Mesenchymal stem cell (in vitro differentiated cells and primary cell): Measurements from ENCODE around the gene NAP1L4.

Experiments used
- DNase-seq: peaks from one replicate; pipeline ENCODE4 v3.0.0-alpha.2; 2013
- H2AFZ ChIP-seq: one replicate; pipeline ENCODE4 v1.6.1; 2013; ENCODE audit warnings: low read depth, mild to moderate bottlenecking, control low read depth, inconsistent platforms, low read length, moderate library complexity
- H2AK5ac ChIP-seq: 2 replicates; pipeline ENCODE4 v1.6.1; 2013; ENCODE audit warnings: low read length, moderate library complexity, mild to moderate bottlenecking, inconsistent platforms; ENCODE audit not compliant: severe bottlenecking
- H2BK120ac ChIP-seq: one replicate; pipeline ENCODE4 v1.6.1; 2013; ENCODE audit warnings: low read depth, mild to moderate bottlenecking, inconsistent platforms, low read length, moderate library complexity
- H2BK12ac ChIP-seq, 2 experiments: one replicate each; pipeline ENCODE4 v1.6.1; 2013; ENCODE audit warnings: inconsistent platforms in 2 of 2, low read length in 2 of 2, mild to moderate bottlenecking in 2 of 2, moderate library complexity in 2 of 2, control low read depth in 1 of 2
- H2BK15ac ChIP-seq: one replicate; pipeline ENCODE4 v1.6.1; 2013; ENCODE audit warnings: mild to moderate bottlenecking, low read depth, inconsistent platforms; ENCODE audit not compliant: poor library complexity, severe bottlenecking
- H2BK5ac ChIP-seq: 2 replicates; pipeline ENCODE4 v1.6.1; 2013; ENCODE audit warnings: low read depth, mild to moderate bottlenecking, low read length, control low read depth, inconsistent platforms; ENCODE audit not compliant: poor library complexity, severe bottlenecking
- H3K14ac ChIP-seq, 2 experiments: one replicate each; pipeline ENCODE4 v1.6.1; 2013; ENCODE audit warnings: inconsistent platforms in 2 of 2, low read length in 2 of 2, control low read depth in 1 of 2, mild to moderate bottlenecking in 1 of 2, moderate library complexity in 1 of 2
- H3K18ac ChIP-seq, 2 experiments: one replicate each; pipeline ENCODE4 v1.6.1; 2013; ENCODE audit warnings: inconsistent platforms in 2 of 2, low read length in 2 of 2, control low read depth in 1 of 2, low read depth in 1 of 2, mild to moderate bottlenecking in 1 of 2
- H3K23ac ChIP-seq, 2 experiments: one replicate each; pipeline ENCODE4 v1.6.1; 2013; ENCODE audit warnings: inconsistent platforms in 2 of 2, low read length in 2 of 2, mild to moderate bottlenecking in 2 of 2, moderate library complexity in 2 of 2, control low read depth in 1 of 2
- H3K27ac ChIP-seq: 2 replicates; pipeline ENCODE4 v1.5.1; 2013; ENCODE audit warnings: mild to moderate bottlenecking, moderate library complexity, low read length, control low read depth, inconsistent platforms; ENCODE audit not compliant: poor library complexity, severe bottlenecking
- H3K27me3 ChIP-seq, 2 experiments: 2 replicates each; pipeline versions ENCODE4 v1.6.1 to v1.7.0; 2013; ENCODE audit warnings: low read length in 2 of 2, mild to moderate bottlenecking in 2 of 2, moderate library complexity in 2 of 2, control low read depth in 1 of 2, inconsistent platforms in 1 of 2; ENCODE audit not compliant: control insufficient read depth in 1 of 2, insufficient read depth in 1 of 2
- H3K36me3 ChIP-seq, 2 experiments: 2 replicates each; pipeline versions ENCODE4 v1.6.1 to v1.7.0; 2013; ENCODE audit warnings: low read length in 2 of 2, control low read depth in 1 of 2, inconsistent platforms in 1 of 2, low read depth in 1 of 2, mild to moderate bottlenecking in 1 of 2; ENCODE audit not compliant: insufficient read depth in 2 of 2, control insufficient read depth in 1 of 2
- H3K4ac ChIP-seq, 2 experiments: one replicate each; pipeline ENCODE4 v1.6.1; 2013; ENCODE audit warnings: inconsistent platforms in 2 of 2, low read length in 2 of 2, mild to moderate bottlenecking in 2 of 2, moderate library complexity in 2 of 2, control low read depth in 1 of 2, low read depth in 1 of 2
- H3K4me1 ChIP-seq: 2 replicates; pipeline ENCODE4 v1.6.1; 2013; ENCODE audit warnings: low read depth, low read length, control low read depth; ENCODE audit not compliant: control insufficient read depth, insufficient read depth
- H3K4me2 ChIP-seq: 2 replicates; pipeline ENCODE4 v1.6.1; 2013; ENCODE audit warnings: low read length, mild to moderate bottlenecking, inconsistent platforms; ENCODE audit not compliant: poor library complexity, severe bottlenecking
- H3K4me3 ChIP-seq, 2 experiments: 2 replicates each; pipeline versions ENCODE4 v1.5.1 to v1.7.0; 2013; ENCODE audit warnings: low read length in 2 of 2, mild to moderate bottlenecking in 2 of 2, control low read depth in 1 of 2, low read depth in 1 of 2; ENCODE audit not compliant: insufficient read depth in 1 of 2
- H3K79me1 ChIP-seq: replicated peaks from 2 replicates; pipeline ENCODE4 v1.6.1; 2013; ENCODE audit warnings: mild to moderate bottlenecking, control low read depth, low read length, inconsistent platforms; ENCODE audit not compliant: poor library complexity, severe bottlenecking
- H3K9ac ChIP-seq: 2 replicates; pipeline ENCODE4 v1.7.0; 2013; ENCODE audit warnings: mild to moderate bottlenecking, low read length, moderate library complexity
- H3K9me3 ChIP-seq: 2 replicates; pipeline ENCODE4 v1.7.0; 2013; ENCODE audit warnings: mild to moderate bottlenecking, low read length; ENCODE audit not compliant: control insufficient read depth
- H4K8ac ChIP-seq: one replicate; pipeline ENCODE4 v1.6.1; 2013; ENCODE audit warnings: inconsistent platforms, mild to moderate bottlenecking, low read length, moderate library complexity
- H4K91ac ChIP-seq: one replicate; pipeline ENCODE4 v1.6.1; 2013; ENCODE audit warnings: mild to moderate bottlenecking, low read length, inconsistent platforms
- WGBS: methylation state at CpG from one replicate; pipeline ENCODE4 v1.1.7; 2013; ENCODE audit warnings: mixed read lengths; 5-methylcytosine and 5-hydroxymethylcytosine counted together

NAP1L4 gene

DNA sequence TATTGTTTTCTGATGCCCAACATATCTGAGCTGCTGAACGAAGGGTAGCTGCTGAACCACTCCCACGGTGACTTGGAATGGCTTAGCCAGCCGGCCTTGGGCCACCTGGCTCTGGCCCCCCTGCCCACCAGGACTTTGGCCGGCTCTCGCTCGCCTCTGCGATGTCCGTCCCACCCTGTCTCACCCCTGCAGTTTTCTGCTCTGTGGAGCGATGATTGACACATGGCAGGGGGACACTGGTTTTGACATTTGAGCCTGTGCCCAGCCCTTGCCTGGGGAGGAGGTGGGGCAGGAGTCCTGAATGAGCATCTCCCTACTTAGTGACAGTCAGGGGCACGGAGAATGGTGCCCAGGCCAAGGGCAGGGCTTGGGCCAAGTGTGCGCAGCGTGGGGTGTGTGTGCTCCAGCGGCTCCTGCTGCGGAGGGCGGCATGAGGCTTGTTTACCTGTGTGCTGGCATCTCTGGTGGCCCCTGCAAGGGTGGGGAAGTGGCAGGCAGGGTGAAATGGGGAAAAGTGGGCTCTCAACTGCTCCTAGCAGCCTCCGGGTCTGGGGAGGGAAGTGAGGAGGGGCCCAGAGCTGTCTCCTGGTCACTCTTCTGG is 90.8 kb downstream of the NAP1L4 start:
- Histone ChIP-seq H4K8ac (peak overlapping the region; percentile 99), H3K36me3 (peaks cover 4 to 9% of the 10 kb centered on the region in 2 experiments), H3K4me1 (peaks cover 42% of the 10 kb centered on the region), H3K4me2 (peak overlapping the region; percentile 90), H3K27me3 (no peaks in the 10 kb centered on the region), H3K14ac (peak overlapping the region in 1 of 2 experiments; percentile 92), H2BK12ac (peak overlapping the region; percentile 88 to 91), H3K9ac (peak overlapping the region; percentile 76), H2BK120ac (peak overlapping the region; percentile 94), H3K23ac (no peak overlapping the region), H2AK5ac (peak overlapping the region; percentile 81), H4K91ac (peak overlapping the region; percentile 98), H3K4me3 (peak overlapping the region in 1 of 2 experiments; percentile 61), H2AFZ (peak overlapping the region; percentile 95), H3K79me1 (peaks cover 22% of the 10 kb centered on the region), H2BK5ac (peak overlapping the region; percentile 33), H3K4ac (peak overlapping the region; percentile 55 to 75), H2BK15ac (peak overlapping the region; percentile 100), H3K9me3 (no peaks in the 10 kb centered on the region), H3K27ac (no peak overlapping the region), H3K18ac (peak overlapping the region; percentile 94 to 96)
- 94% methylated on average over 16 of the region's 16 CpGs for WGBS
- DNase-seq = no peak

DNA sequence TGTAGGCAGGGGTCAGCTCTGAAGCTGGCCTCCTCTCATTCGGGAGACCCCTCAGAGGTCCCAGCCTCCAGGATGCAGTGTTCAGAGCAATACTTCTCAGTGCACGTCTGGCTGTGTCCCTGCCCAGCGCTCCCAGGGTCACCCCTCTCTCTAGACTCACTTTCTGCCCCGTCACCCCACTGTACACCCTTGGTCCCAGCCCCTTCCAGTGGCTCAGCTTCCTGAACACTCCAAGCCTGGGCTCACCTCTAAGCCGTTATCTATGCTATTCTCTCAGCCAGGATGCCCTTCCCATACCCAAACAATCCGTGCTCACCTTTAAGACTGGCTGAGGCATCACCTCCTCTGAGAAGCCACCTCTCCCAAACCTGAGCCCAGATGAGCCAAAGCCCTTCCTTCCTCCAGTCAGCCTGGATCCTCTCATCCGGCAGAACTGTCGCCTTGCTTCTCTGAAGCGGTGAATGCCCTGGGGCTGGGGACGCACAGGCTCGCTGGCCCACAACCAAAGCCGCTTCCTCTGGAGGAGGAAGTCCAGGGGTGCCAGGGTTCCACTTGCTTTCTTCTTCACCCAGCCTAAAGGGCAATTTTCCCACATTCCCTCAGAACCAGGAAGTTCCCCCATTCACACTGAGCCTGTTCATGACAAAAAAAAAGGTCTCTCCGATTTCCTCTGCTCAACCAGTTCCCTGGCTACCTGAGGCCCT is 92.9 kb downstream of the NAP1L4 start:
- Histone ChIP-seq H3K14ac (peak overlapping the region in 1 of 2 experiments; percentile 69), H2BK15ac (peak overlapping the region; percentile 75), H3K4me1 (peaks cover 40% of the 10 kb centered on the region), H3K9me3 (no peaks in the 10 kb centered on the region), H3K27ac (no peak overlapping the region), H4K8ac (peak overlapping the region; percentile 95), H3K4me2 (no peak overlapping the region), H2AK5ac (peak overlapping the region; percentile 65), H2BK12ac (peak overlapping the region; percentile 92 to 94), H3K4ac (peak overlapping the region; percentile 79 to 92), H3K9ac (no peak overlapping the region), H3K18ac (peak overlapping the region; percentile 40 to 100), H3K79me1 (peaks cover 13% of the 10 kb centered on the region), H2BK120ac (peak overlapping the region; percentile 74), H3K23ac (no peak overlapping the region), H2BK5ac (no peak overlapping the region), H3K27me3 (no peaks in the 10 kb centered on the region), H4K91ac (peak overlapping the region; percentile 95), H3K4me3 (no peak overlapping the region), H3K36me3 (no peaks in the 10 kb centered on the region), H2AFZ (no peak overlapping the region)
- WGBS = 79% methylated on average over 13 of the region's 13 CpGs
- no peak for DNase-seq

DNA sequence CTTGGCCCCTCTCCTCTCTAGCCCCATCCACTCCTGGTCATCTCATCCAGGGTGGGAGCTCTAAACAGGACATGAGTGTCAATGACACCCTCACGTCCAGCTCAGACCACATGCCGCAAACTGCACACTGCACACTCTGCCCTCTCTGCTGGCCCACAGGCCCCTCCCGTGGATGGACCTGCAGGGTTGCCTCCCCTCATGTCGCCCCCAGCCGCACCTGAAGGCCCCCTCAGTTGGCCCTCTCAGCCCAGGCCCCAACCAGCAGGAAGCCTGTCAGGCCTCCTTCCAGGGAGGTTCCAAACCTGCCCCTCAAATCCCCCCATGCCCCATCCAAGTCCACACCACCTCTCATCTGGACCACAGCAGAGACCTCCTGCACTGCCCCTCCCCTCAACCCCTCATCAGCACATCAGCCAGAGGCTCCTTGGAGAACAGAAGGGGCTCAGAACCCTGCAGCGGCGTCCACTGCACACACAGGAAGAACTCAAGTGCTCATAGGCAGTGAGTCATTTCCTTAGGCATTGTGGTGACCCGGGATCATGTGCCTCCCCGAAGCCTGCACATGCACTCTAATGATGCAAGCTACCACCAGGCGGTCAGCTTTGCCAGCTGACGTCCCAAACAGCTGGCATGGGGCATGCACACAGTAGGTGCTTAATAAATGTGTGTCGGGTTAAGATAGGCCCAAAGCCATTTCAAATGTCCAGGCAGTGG is 93.6 kb downstream of the NAP1L4 start:
- H3K14ac ChIP-seq = peak overlapping the region in 1 of 2 experiments; percentile 87
- DNase-seq = peak; percentile 96
- H3K23ac ChIP-seq = peak overlapping the region in 1 of 2 experiments; percentile 43
- peak overlapping the region; percentile 100 for H2BK120ac ChIP-seq
- peaks cover 9% of the 10 kb centered on the region for H3K79me1 ChIP-seq
- H2BK15ac ChIP-seq = peak overlapping the region; percentile 91
- H3K4me2 ChIP-seq = no peak overlapping the region
- H3K9me3 ChIP-seq = no peaks in the 10 kb centered on the region
- peak overlapping the region; percentile 25 for H3K9ac ChIP-seq
- H3K18ac ChIP-seq = peak overlapping the region; percentile 95 to 100
- peak overlapping the region; percentile 48 for H2AK5ac ChIP-seq
- no peaks in the 10 kb centered on the region for H3K27me3 ChIP-seq
- H3K4me1 ChIP-seq = peaks cover 36% of the 10 kb centered on the region
- H3K36me3 ChIP-seq = no peaks in the 10 kb centered on the region
- peak overlapping the region; percentile 42 for H3K27ac ChIP-seq
- peak overlapping the region; percentile 97 for H4K91ac ChIP-seq
- H3K4me3 ChIP-seq = no peak overlapping the region
- H2AFZ ChIP-seq = no peak overlapping the region
- 19% methylated on average over 12 of the region's 12 CpGs for WGBS
- peak overlapping the region; percentile 95 for H2BK12ac ChIP-seq
- peak overlapping the region; percentile 97 for H4K8ac ChIP-seq
- H3K4ac ChIP-seq = peak overlapping the region; percentile 97 to 98
- no peak overlapping the region for H2BK5ac ChIP-seq

DNA sequence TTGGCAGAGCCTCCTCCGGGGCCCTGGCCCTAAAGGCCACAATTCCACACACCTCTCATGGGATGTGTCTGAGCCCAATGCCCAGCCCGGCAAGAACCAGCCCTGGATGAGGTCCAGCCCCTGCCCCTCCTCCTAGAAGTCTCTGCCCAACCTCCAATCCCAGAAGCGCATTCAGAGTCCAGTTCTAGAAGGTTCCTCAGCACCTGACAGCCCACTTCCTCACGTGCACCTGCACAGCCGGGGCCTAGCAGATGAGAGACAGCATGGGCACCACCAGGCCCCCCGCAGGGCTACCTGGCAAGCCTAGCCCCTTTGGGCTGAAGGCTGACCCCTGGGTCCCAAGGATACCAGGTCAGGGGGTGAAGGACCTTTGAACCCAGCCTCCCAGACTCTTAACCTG is 95.1 kb downstream of the NAP1L4 start:
- H4K8ac ChIP-seq = peak overlapping the region; percentile 8
- peak overlapping the region; percentile 12 for H2BK120ac ChIP-seq
- no peak overlapping the region for H3K18ac ChIP-seq
- no peaks in the 10 kb centered on the region for H3K36me3 ChIP-seq
- H2BK5ac ChIP-seq = no peak overlapping the region
- H3K4me2 ChIP-seq = no peak overlapping the region
- H3K27me3 ChIP-seq = no peaks in the 10 kb centered on the region
- H3K9ac ChIP-seq = no peak overlapping the region
- H3K79me1 ChIP-seq = no peaks in the 10 kb centered on the region
- H3K9me3 ChIP-seq = no peaks in the 10 kb centered on the region
- no peak overlapping the region for H3K27ac ChIP-seq
- WGBS = 98% methylated on average over 6 of the region's 6 CpGs
- H3K4me3 ChIP-seq = no peak overlapping the region
- peak overlapping the region; percentile 39 to 60 for H3K4ac ChIP-seq
- DNase-seq = no peak
- no peak overlapping the region for H2AFZ ChIP-seq
- no peak overlapping the region for H3K14ac ChIP-seq
- peak overlapping the region; percentile 95 for H2BK12ac ChIP-seq
- H3K23ac ChIP-seq = no peak overlapping the region
- H2BK15ac ChIP-seq = peak overlapping the region; percentile 85
- H2AK5ac ChIP-seq = no peak overlapping the region
- peaks cover 31% of the 10 kb centered on the region for H3K4me1 ChIP-seq
- peak overlapping the region; percentile 97 for H4K91ac ChIP-seq
